Karpas-422 (cell line): ENCODE measurements around the gene GNB1L. TPM values are rescaled to one million over a fixed set of nuclear protein-coding genes. Genes with fewer than 3 reads are reported as not detected.

Source experiments
- DNase-seq: peaks from one replicate; pipeline ENCODE4 v3.0.0-alpha.2; 2015
- H2AFZ ChIP-seq: fragments of 200-600 bp; sonication (generic); 2 replicates; pipeline ENCODE4 v1.6.1; 2014; ENCODE audit warnings: antibody characterized with exemption, low read length, mixed read lengths
- H3K27ac ChIP-seq: fragments of 200-600 bp; sonication (generic); 2 replicates; pipeline ENCODE4 v1.5.1; 2014; ENCODE audit warnings: mild to moderate bottlenecking, low read length, moderate library complexity
- H3K27me3 ChIP-seq: fragments of 200-600 bp; sonication (generic); 2 replicates; pipeline ENCODE4 v1.6.1; 2014; ENCODE audit warnings: low read length, mixed read lengths
- H3K36me3 ChIP-seq: fragments of 200-600 bp; sonication (generic); 2 replicates; pipeline ENCODE4 v1.6.1; 2014; ENCODE audit warnings: low read length, mixed read lengths; ENCODE audit not compliant: insufficient read depth
- H3K4me1 ChIP-seq: fragments of 200-600 bp; sonication (generic); 2 replicates; pipeline ENCODE4 v1.6.1; 2014; ENCODE audit warnings: mild to moderate bottlenecking, low read length, mixed read lengths
- H3K4me2 ChIP-seq: fragments of 200-600 bp; sonication (generic); 2 replicates; pipeline ENCODE4 v1.6.1; 2014; ENCODE audit warnings: low read length, low read depth, mild to moderate bottlenecking; ENCODE audit not compliant: poor library complexity, severe bottlenecking
- H3K4me3 ChIP-seq: fragments of 200-600 bp; sonication (generic); 2 replicates; pipeline ENCODE4 v1.5.1; 2014; ENCODE audit warnings: mild to moderate bottlenecking, antibody characterized with exemption, low read length, mixed read lengths
- H3K79me2 ChIP-seq: fragments of 200-600 bp; sonication (generic); 2 replicates; pipeline ENCODE4 v1.6.1; 2014; ENCODE audit warnings: mild to moderate bottlenecking, low read length, mixed read lengths
- H3K9ac ChIP-seq: fragments of 200-600 bp; sonication (generic); 2 replicates; pipeline ENCODE4 v1.6.0; 2014; ENCODE audit warnings: low read length
- H3K9me2 ChIP-seq: fragments of 200-600 bp; sonication (generic), shearing (Covaris generic); replicated peaks from 2 replicates; pipeline ENCODE4 v1.6.0; 2014; ENCODE audit warnings: mild to moderate bottlenecking, low read length, moderate library complexity; ENCODE audit not compliant: insufficient read depth
- H3K9me3 ChIP-seq: fragments of 300-700, 200-600 bp; sonication (generic); 2 replicates; pipeline ENCODE4 v1.6.1; 2014; ENCODE audit warnings: low read length, mixed read lengths
- H4K20me1 ChIP-seq: fragments of 200-600 bp; sonication (generic); 2 replicates; pipeline ENCODE4 v1.6.1; 2014; ENCODE audit warnings: mild to moderate bottlenecking, antibody characterized with exemption, low read length, low read depth; ENCODE audit not compliant: insufficient read depth
- total RNA-seq: library from RNA; depleted of rRNA; stranded (reverse); fragments of >200 nt; shearing (Covaris generic); gene quantifications from 2 replicates; pipeline ENCODE4 v1.2.3, GENCODE V29; 2014; ENCODE audit warnings: low replicate concordance

Gene GNB1L
- total RNA-seq, 1 experiment from 2014 or later = 4.4 TPM

- DNase-seq = no peak
- Histone ChIP-seq H3K79me2 (no peaks in the 10 kb centered on the region), H3K9me3 (no peaks in the 10 kb centered on the region), H3K36me3 (no peaks in the 10 kb centered on the region), H4K20me1 (no peaks in the 10 kb centered on the region), H3K27me3 (no peaks in the 10 kb centered on the region), H3K4me1 (no peaks in the 10 kb centered on the region), H3K4me2 (no peak overlapping the region), H2AFZ (no peak overlapping the region), H3K4me3 (no peak overlapping the region), H3K27ac (no peak overlapping the region), H3K9me2 (no peaks in the 10 kb centered on the region), H3K9ac (no peak overlapping the region)
Observed at GRCh38 chr22:19791894-19792293, 62.8 kb downstream of the GNB1L start.

- H4K20me1 ChIP-seq = no peaks in the 10 kb centered on the region
- no peak overlapping the region for H2AFZ ChIP-seq
- no peak overlapping the region for H3K4me2 ChIP-seq
- H3K27me3 ChIP-seq = no peaks in the 10 kb centered on the region
- H3K79me2 ChIP-seq = no peaks in the 10 kb centered on the region
- H3K9ac ChIP-seq = no peak overlapping the region
- no peak for DNase-seq
- no peaks in the 10 kb centered on the region for H3K9me2 ChIP-seq
- no peaks in the 10 kb centered on the region for H3K9me3 ChIP-seq
- H3K36me3 ChIP-seq = no peaks in the 10 kb centered on the region
- H3K4me3 ChIP-seq = no peak overlapping the region
- H3K4me1 ChIP-seq = no peaks in the 10 kb centered on the region
- no peak overlapping the region for H3K27ac ChIP-seq
Observed at GRCh38 chr22:19791243-19791642, 63.4 kb downstream of the GNB1L start.

- Histone ChIP-seq H3K79me2 (no peaks in the 10 kb centered on the region), H2AFZ (no peak overlapping the region), H3K4me1 (no peaks in the 10 kb centered on the region), H3K27me3 (no peaks in the 10 kb centered on the region), H3K4me3 (no peak overlapping the region), H3K9ac (no peak overlapping the region), H3K9me3 (no peaks in the 10 kb centered on the region), H3K36me3 (no peaks in the 10 kb centered on the region), H3K9me2 (no peaks in the 10 kb centered on the region), H4K20me1 (no peaks in the 10 kb centered on the region), H3K27ac (no peak overlapping the region), H3K4me2 (no peak overlapping the region)
- DNase-seq = no peak
Observed at GRCh38 chr22:19789828-19790227, 64.8 kb downstream of the GNB1L start.

GRCh38 chr22:19789406-19789805 is 65.3 kb downstream of the GNB1L start:
- H3K27me3 ChIP-seq = no peaks in the 10 kb centered on the region
- no peaks in the 10 kb centered on the region for H3K9me2 ChIP-seq
- H3K27ac ChIP-seq = no peak overlapping the region
- H3K79me2 ChIP-seq = no peaks in the 10 kb centered on the region
- H3K4me1 ChIP-seq = no peaks in the 10 kb centered on the region
- H3K9me3 ChIP-seq = no peaks in the 10 kb centered on the region
- H2AFZ ChIP-seq = no peak overlapping the region
- no peaks in the 10 kb centered on the region for H4K20me1 ChIP-seq
- H3K36me3 ChIP-seq = no peaks in the 10 kb centered on the region
- DNase-seq = no peak
- no peak overlapping the region for H3K9ac ChIP-seq
- H3K4me2 ChIP-seq = no peak overlapping the region
- no peak overlapping the region for H3K4me3 ChIP-seq

- Histone ChIP-seq H3K9me3 (no peaks in the 10 kb centered on the region), H3K79me2 (no peaks in the 10 kb centered on the region), H3K27ac (no peak overlapping the region), H3K4me1 (no peaks in the 10 kb centered on the region), H3K9me2 (no peaks in the 10 kb centered on the region), H3K36me3 (no peaks in the 10 kb centered on the region), H2AFZ (no peak overlapping the region), H3K9ac (no peak overlapping the region), H3K27me3 (no peaks in the 10 kb centered on the region), H4K20me1 (no peaks in the 10 kb centered on the region), H3K4me2 (no peak overlapping the region), H3K4me3 (no peak overlapping the region)
- no peak for DNase-seq
Observed at GRCh38 chr22:19788661-19789225, 65.9 kb downstream of the GNB1L start.

GRCh38 chr22:19787849-19788141 is 66.9 kb downstream of the GNB1L start:
- Histone ChIP-seq H3K4me2 (no peak overlapping the region), H3K9me2 (no peaks in the 10 kb centered on the region)
- no peak for DNase-seq

GRCh38 chr22:19786959-19787848 is 67.5 kb downstream of the GNB1L start:
- H3K9me3 ChIP-seq = no peaks in the 10 kb centered on the region
- no peaks in the 10 kb centered on the region for H3K9me2 ChIP-seq
- no peak for DNase-seq
- no peak overlapping the region for H3K9ac ChIP-seq
- H3K27ac ChIP-seq = no peak overlapping the region
- no peaks in the 10 kb centered on the region for H4K20me1 ChIP-seq
- H3K4me3 ChIP-seq = no peak overlapping the region
- H3K79me2 ChIP-seq = no peaks in the 10 kb centered on the region
- no peaks in the 10 kb centered on the region for H3K36me3 ChIP-seq
- no peaks in the 10 kb centered on the region for H3K4me1 ChIP-seq
- H3K4me2 ChIP-seq = no peak overlapping the region
- H2AFZ ChIP-seq = no peak overlapping the region
- no peaks in the 10 kb centered on the region for H3K27me3 ChIP-seq

More at GRCh38 chr22:19787849-19788141, 66.9 kb downstream of the GNB1L start:
- Histone ChIP-seq H3K9ac (no peak overlapping the region), H3K9me3 (no peaks in the 10 kb centered on the region), H4K20me1 (no peaks in the 10 kb centered on the region), H3K4me1 (no peaks in the 10 kb centered on the region), H3K27ac (no peak overlapping the region), H3K4me3 (no peak overlapping the region), H2AFZ (no peak overlapping the region), H3K27me3 (no peaks in the 10 kb centered on the region), H3K79me2 (no peaks in the 10 kb centered on the region), H3K36me3 (no peaks in the 10 kb centered on the region)

GRCh38 chr22:19786264-19786585 is 68.4 kb downstream of the GNB1L start:
- Histone ChIP-seq H3K79me2 (no peaks in the 10 kb centered on the region), H3K9me3 (no peaks in the 10 kb centered on the region), H3K4me3 (no peak overlapping the region), H2AFZ (no peak overlapping the region), H4K20me1 (no peaks in the 10 kb centered on the region), H3K9me2 (no peaks in the 10 kb centered on the region), H3K9ac (no peak overlapping the region), H3K4me1 (peaks cover under 1% of the 10 kb centered on the region; the same call in 1 of the 2 replicates), H3K36me3 (no peaks in the 10 kb centered on the region), H3K27ac (no peak overlapping the region), H3K4me2 (no peak overlapping the region), H3K27me3 (no peaks in the 10 kb centered on the region)
- DNase-seq = no peak
